NCI-H1694 treated with DMSO at 0.1 percent for 48 hours (cell line): ENCODE measurements around the gene CCDC180.
"Not testable (repeated sequence)": the region's sequence is repeated elsewhere in the genome, so short reads cannot be mapped to it uniquely, and the experiment has no call there.

Source experiments
- DNase-seq: peaks from one replicate; lab custom pipeline; 2025; lab: John Stamatoyannopoulos, UW

The CCDC180 gene

GRCh38 chr9:97311798-97312500 is 4.5 kb downstream of the CCDC180 start:
- DNase-seq = no peak

- no peak for DNase-seq
Measured at GRCh38 chr9:97312556-97312955, 5.1 kb downstream of the CCDC180 start.

- DNase-seq = no peak
Measured at GRCh38 chr9:97313243-97313642, 5.8 kb downstream of the CCDC180 start.

- DNase-seq = no peak
Measured at GRCh38 chr9:97313746-97314145, 6.3 kb downstream of the CCDC180 start.

GRCh38 chr9:97314503-97314902 is 7.0 kb downstream of the CCDC180 start:
- no peak for DNase-seq

GRCh38 chr9:97315550-97315949 is 8.1 kb downstream of the CCDC180 start:
- no peak for DNase-seq

GRCh38 chr9:97316904-97317303 is 9.4 kb downstream of the CCDC180 start:
- no peak for DNase-seq

GRCh38 chr9:97318433-97318832 is 11.0 kb downstream of the CCDC180 start:
- DNase-seq = no peak

- DNase-seq = no peak
Measured at GRCh38 chr9:97319395-97319794, 11.9 kb downstream of the CCDC180 start.

- DNase-seq = no peak
Measured at GRCh38 chr9:97320080-97320642, 12.7 kb downstream of the CCDC180 start.

GRCh38 chr9:97321251-97321650 is 13.8 kb downstream of the CCDC180 start:
- no peak for DNase-seq

GRCh38 chr9:97321691-97322090 is 14.2 kb downstream of the CCDC180 start:
- no peak for DNase-seq

GRCh38 chr9:97322105-97322504 is 14.6 kb downstream of the CCDC180 start:
- no peak for DNase-seq

- no peak for DNase-seq
Measured at GRCh38 chr9:97324954-97325353, 17.5 kb downstream of the CCDC180 start.

- DNase-seq = no peak
Measured at GRCh38 chr9:97327562-97327961, 20.1 kb downstream of the CCDC180 start.

GRCh38 chr9:97332993-97333392 is 25.5 kb downstream of the CCDC180 start:
- no peak for DNase-seq

GRCh38 chr9:97335622-97336021 is 28.2 kb downstream of the CCDC180 start:
- DNase-seq = not testable (repeated sequence)

- no peak for DNase-seq
Measured at GRCh38 chr9:97348871-97349270, 41.4 kb downstream of the CCDC180 start.

- DNase-seq = no peak
Measured at GRCh38 chr9:97349400-97349799, 41.9 kb downstream of the CCDC180 start.

- no peak for DNase-seq
Measured at GRCh38 chr9:97354637-97355036, 47.2 kb downstream of the CCDC180 start.

- no peak for DNase-seq
Measured at GRCh38 chr9:97357056-97357455, 49.6 kb downstream of the CCDC180 start.
